ENCODE measurements around the gene MAP2K1. TPM values are rescaled to one million over a fixed set of nuclear protein-coding genes. Genes with fewer than 3 reads are reported as not detected.

MAP2K1 gene
- total and polyA plus RNA-seq, 9 of the 15 experiments (the other 6 are each of a cell fraction or from before 2014, with no cell fraction given): 7.5 to 58.3 (median 30.0) TPM

- TF ChIP-seq ZNF696 (CRISPR knock-in tag; conservative IDR thresholded peaks at IDR 0.05): no peak
- TF ChIP-seq NCOA2 (IDR thresholded peaks at IDR 0.05; ENCODE audit: partially characterized antibody in 2 of 2): no peak
- TF ChIP-seq KLF16 (IDR thresholded peaks at IDR 0.05): no peak
- no peak for TF ChIP-seq RUNX1 (IDR thresholded peaks at IDR 0.05; ENCODE audit: low read depth)
- TF ChIP-seq LARP7 (IDR thresholded peaks at IDR 0.05): no peak
- TF ChIP-seq KHSRP (IDR thresholded peaks at IDR 0.05): no peak
- no peak for TF ChIP-seq ARID2 (IDR thresholded peaks at IDR 0.05)
- no peak for TF ChIP-seq ZZZ3 (IDR thresholded peaks at IDR 0.05)
- TF ChIP-seq ZNF175 (CRISPR knock-in tag; IDR thresholded peaks at IDR 0.05; ENCODE audit: low read depth): peak; percentile 75; the same call in 1 of the 2 replicates
- TF ChIP-seq RBM15 (IDR thresholded peaks at IDR 0.05; ENCODE audit: insufficient read depth, low read length): no peak
- TF ChIP-seq DMBX1 (CRISPR knock-in tag; IDR thresholded peaks at IDR 0.05; ENCODE audit: borderline replicate concordance): peak; percentile 80
- TF ChIP-seq ZEB2 (IDR thresholded peaks at IDR 0.05): 0 out of 2 replicates have a peak, but pooled peaks have one; percentile 34
- no peak for TF ChIP-seq NFIX (CRISPR knock-in tag; IDR thresholded peaks at IDR 0.05; ENCODE audit: low read depth)
- TF ChIP-seq NFXL1 (CRISPR knock-in tag; IDR thresholded peaks at IDR 0.05): no peak
- no peak for TF ChIP-seq XRCC4 (IDR thresholded peaks at IDR 0.05; ENCODE audit: extremely low read depth, insufficient read depth, insufficient read length)
- TF ChIP-seq THRAP3 (IDR thresholded peaks at IDR 0.05; ENCODE audit: borderline replicate concordance): no peak
- no peak for TF ChIP-seq SP2 (IDR thresholded peaks at IDR 0.05; ENCODE audit: extremely low read depth, low read depth, low read length, poor library complexity, severe bottlenecking)
- TF ChIP-seq HEY1 (CRISPR knock-in tag; IDR thresholded peaks at IDR 0.05; ENCODE audit: borderline replicate concordance): no peak
- no peak for TF ChIP-seq POLR2A (conservative IDR thresholded peaks at IDR 0.05)
- no peak for TF ChIP-seq ZNF561 (CRISPR knock-in tag; conservative IDR thresholded peaks at IDR 0.05)
- TF ChIP-seq SREBF1 (IDR thresholded peaks at IDR 0.05; ENCODE audit: borderline replicate concordance, low read depth, low read length): no peak
- no peak for TF ChIP-seq HMBOX1 (IDR thresholded peaks at IDR 0.05)
- peak; percentile 63; the same call in 1 of the 2 replicates for TF ChIP-seq CTBP1 (IDR thresholded peaks at IDR 0.05; ENCODE audit: borderline replicate concordance)
- no peak for TF ChIP-seq ZNF408 (CRISPR knock-in tag; IDR thresholded peaks at IDR 0.05; ENCODE audit: low read depth)
- TF ChIP-seq MAFF (IDR thresholded peaks at IDR 0.05; ENCODE audit: low read length): no peak
- no peak for TF ChIP-seq TEAD2 (tag; IDR thresholded peaks at IDR 0.05)
- no peak for TF ChIP-seq PPARD (CRISPR knock-in tag; IDR thresholded peaks at IDR 0.05)
- no peak for TF ChIP-seq ZNF436 (CRISPR knock-in tag; IDR thresholded peaks at IDR 0.05)
- no peak for TF ChIP-seq E2F3 (CRISPR knock-in tag; IDR thresholded peaks at IDR 0.05)
- no peak for TF ChIP-seq ZC3H4 (CRISPR knock-in tag; IDR thresholded peaks at IDR 0.05; ENCODE audit: borderline replicate concordance)
- no peak for TF ChIP-seq GATA2 (CRISPR knock-in tag; IDR thresholded peaks at IDR 0.05)
- no peak for TF ChIP-seq NUFIP1 (IDR thresholded peaks at IDR 0.05; ENCODE audit: partially characterized antibody)
Measured at GRCh38 chr15:66369773-66370651, 16.7 kb upstream of the MAP2K1 start (continued).
